ENCODE measurements around the gene NTSR2.

Gene NTSR2

GRCh38 chr2:11711354-11711716, 41.3 kb upstream of the NTSR2 start:
- H2AFZ ChIP-seq (ENCODE audit: low read length), result no peak overlapping the region
- H3K4me2 ChIP-seq (ENCODE audit: low read depth, low read length), result no peak overlapping the region
- H3K36me3 ChIP-seq (replicated peaks; ENCODE audit: insufficient read depth, low read length), result no peaks in the 10 kb centered on the region
- H3K4me3 ChIP-seq (ENCODE audit: low read length), result no peak overlapping the region
- H3K9me2 ChIP-seq (replicated peaks; ENCODE audit: insufficient read depth, low read length), result no peaks in the 10 kb centered on the region
- H3K9ac ChIP-seq (ENCODE audit: low read length), result no peak overlapping the region
- no peak for TF ChIP-seq EZH2phosphoT487 (IDR thresholded peaks at IDR 0.05; ENCODE audit: low read length)
- no peak for TF ChIP-seq CTCF (IDR thresholded peaks at IDR 0.05; ENCODE audit: low read length)
- TF ChIP-seq EZH2 (optimal IDR thresholded peaks at IDR 0.05; ENCODE audit: low read depth, low read length), result no peak
- no peak for DNase-seq
- no peaks in the 10 kb centered on the region for H4K20me1 ChIP-seq (ENCODE audit: insufficient read depth, low read length)
- no peaks in the 10 kb centered on the region for H3K79me2 ChIP-seq (ENCODE audit: low read length)
- no peaks in the 10 kb centered on the region for H3K4me1 ChIP-seq (ENCODE audit: low read length)
- no peak overlapping the region for H3K27ac ChIP-seq (ENCODE audit: low read length)
- no peaks in the 10 kb centered on the region for H3K9me3 ChIP-seq (replicated peaks; ENCODE audit: insufficient read depth, low read length)
- H3K27me3 ChIP-seq (replicated peaks; ENCODE audit: insufficient read depth, low read length), result no peaks in the 10 kb centered on the region
- H3F3A ChIP-seq (ENCODE audit: insufficient read depth, low read length), result no peaks in the 10 kb centered on the region

DNA sequence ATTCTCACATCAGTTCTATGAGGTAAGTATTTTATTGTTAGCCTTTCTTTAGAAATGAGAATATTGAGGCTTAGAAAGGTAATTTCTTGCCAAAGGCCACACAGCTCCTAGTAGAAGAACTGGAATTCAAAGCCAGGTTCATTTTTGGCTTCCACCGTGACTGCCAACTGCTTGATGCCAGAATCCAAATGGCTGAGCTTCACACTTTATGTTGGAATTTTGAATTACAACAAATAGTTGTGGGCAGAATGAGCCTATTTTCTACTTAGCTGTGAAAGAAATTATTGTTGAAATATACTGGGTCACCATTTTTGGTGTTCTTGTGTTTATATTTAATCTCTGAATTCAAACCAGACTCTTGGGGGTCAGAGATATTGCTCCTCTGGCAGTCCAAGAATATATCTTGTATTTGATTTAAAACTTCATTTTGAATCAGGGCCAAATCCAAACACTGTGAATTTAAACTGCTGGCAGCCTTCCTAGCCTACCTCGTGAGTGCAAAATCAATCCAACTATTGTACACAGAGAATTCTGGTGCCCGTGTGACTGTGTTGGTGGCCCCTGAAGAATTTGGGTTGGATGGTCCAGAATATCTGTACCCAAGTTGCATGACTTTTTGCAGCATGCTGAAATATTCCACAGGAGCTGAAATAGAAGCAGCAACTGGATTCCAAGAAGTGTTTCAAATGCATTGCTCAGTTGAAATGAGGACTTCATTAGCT, 40.8 kb upstream of the NTSR2 start:
- H3K4me2 ChIP-seq (ENCODE audit: low read depth, low read length), result no peak overlapping the region
- H3K4me1 ChIP-seq (ENCODE audit: low read length), result no peaks in the 10 kb centered on the region
- no peaks in the 10 kb centered on the region for H3K36me3 ChIP-seq (replicated peaks; ENCODE audit: insufficient read depth, low read length)
- H3K4me3 ChIP-seq (ENCODE audit: low read length), result no peak overlapping the region
- DNase-seq, result no peak
- H3K27me3 ChIP-seq (replicated peaks; ENCODE audit: insufficient read depth, low read length), result no peaks in the 10 kb centered on the region
- no peak overlapping the region for H3K9ac ChIP-seq (ENCODE audit: low read length)
- H3K9me2 ChIP-seq (replicated peaks; ENCODE audit: insufficient read depth, low read length), result no peaks in the 10 kb centered on the region
- H2AFZ ChIP-seq (ENCODE audit: low read length), result no peak overlapping the region
- H3F3A ChIP-seq (ENCODE audit: insufficient read depth, low read length), result no peaks in the 10 kb centered on the region
- H3K79me2 ChIP-seq (ENCODE audit: low read length), result no peaks in the 10 kb centered on the region
- H3K27ac ChIP-seq (ENCODE audit: low read length), result no peak overlapping the region
- H3K9me3 ChIP-seq (replicated peaks; ENCODE audit: insufficient read depth, low read length), result no peaks in the 10 kb centered on the region
- TF ChIP-seq CTCF (IDR thresholded peaks at IDR 0.05; ENCODE audit: low read length) (no peak), EZH2 (optimal IDR thresholded peaks at IDR 0.05; ENCODE audit: low read depth, low read length) (no peak), EZH2phosphoT487 (IDR thresholded peaks at IDR 0.05; ENCODE audit: low read length) (no peak)
- no peaks in the 10 kb centered on the region for H4K20me1 ChIP-seq (ENCODE audit: insufficient read depth, low read length)

GRCh38 chr2:11710210-11710609, 40.2 kb upstream of the NTSR2 start:
- no peaks in the 10 kb centered on the region for H3K27me3 ChIP-seq (replicated peaks; ENCODE audit: insufficient read depth, low read length)
- H3K9ac ChIP-seq (ENCODE audit: low read length), result no peak overlapping the region
- H3K4me2 ChIP-seq (ENCODE audit: low read depth, low read length), result no peak overlapping the region
- DNase-seq, result no peak
- no peaks in the 10 kb centered on the region for H3K9me2 ChIP-seq (replicated peaks; ENCODE audit: insufficient read depth, low read length)
- no peaks in the 10 kb centered on the region for H4K20me1 ChIP-seq (ENCODE audit: insufficient read depth, low read length)
- H3F3A ChIP-seq (ENCODE audit: insufficient read depth, low read length), result no peaks in the 10 kb centered on the region
- no peak overlapping the region for H3K4me3 ChIP-seq (ENCODE audit: low read length)
- TF ChIP-seq EZH2 (optimal IDR thresholded peaks at IDR 0.05; ENCODE audit: low read depth, low read length) (no peak), CTCF (IDR thresholded peaks at IDR 0.05; ENCODE audit: low read length) (no peak), EZH2phosphoT487 (IDR thresholded peaks at IDR 0.05; ENCODE audit: low read length) (no peak)
- H3K9me3 ChIP-seq (replicated peaks; ENCODE audit: insufficient read depth, low read length), result no peaks in the 10 kb centered on the region
- H3K4me1 ChIP-seq (ENCODE audit: low read length), result no peaks in the 10 kb centered on the region
- no peak overlapping the region for H3K27ac ChIP-seq (ENCODE audit: low read length)
- no peak overlapping the region for H2AFZ ChIP-seq (ENCODE audit: low read length)
- H3K79me2 ChIP-seq (ENCODE audit: low read length), result no peaks in the 10 kb centered on the region
- H3K36me3 ChIP-seq (replicated peaks; ENCODE audit: insufficient read depth, low read length), result no peaks in the 10 kb centered on the region

All from MM.1S (cell line).